Transverse colon (tissue), 4 donors: ENCODE measurements around the gene CLEC4E. TPM values are rescaled to one million over a fixed set of nuclear protein-coding genes. Genes with fewer than 3 reads are reported as not detected.

Experiments used
- DNase-seq: peaks from one replicate; pipeline ENCODE4 v3.0.0-alpha.2; 2019
- H3K27ac ChIP-seq, 4 donors: fragments of 200-600 bp; sonication (generic); 2 replicates each; pipeline ENCODE4 v1.5.1; 2016 to 2018; ENCODE audit warnings: inconsistent platforms in 4 of 4
- H3K27me3 ChIP-seq: fragments of 200-600 bp; sonication (generic); 2 replicates; pipeline ENCODE4 v1.5.1; 2017; ENCODE audit warnings: inconsistent platforms
- H3K36me3 ChIP-seq, 4 donors: fragments of 200-600 bp; sonication (generic); 2 replicates each; pipeline ENCODE4 v1.5.1; 2017 to 2019; ENCODE audit warnings: inconsistent platforms in 4 of 4
- H3K4me1 ChIP-seq, 4 donors: fragments of 200-600 bp; sonication (generic); 2 replicates each; pipeline ENCODE4 v1.5.1; 2017 to 2020; ENCODE audit warnings: inconsistent platforms in 4 of 4
- H3K4me3 ChIP-seq, 4 donors: fragments of 200-600 bp; sonication (generic); 1 replicate in 1 of 4; 2 replicates in 3 of 4; pipeline versions ENCODE4 v1.5.1 to v1.6.1; 2017 to 2019; ENCODE audit warnings: inconsistent platforms in 4 of 4
- H3K9me3 ChIP-seq, 2 donors: fragments of 200-600 bp; sonication (generic); 2 replicates each; pipeline ENCODE4 v1.5.1; 2017 to 2019; ENCODE audit warnings: inconsistent platforms in 2 of 2
- CTCF ChIP-seq, 5 experiments: fragments of 200-600 bp in 3 of 5; fragments of 450-650 bp in 2 of 5; sonication (generic) in 3 of 5; IDR thresholded peaks; 1 replicate in 2 of 5; 2 replicates in 3 of 5; pipeline ENCODE4 v1.5.1; 2016 to 2017; ENCODE audit warnings: antibody characterized with exemption in 5 of 5, inconsistent platforms in 3 of 5, mild to moderate bottlenecking in 2 of 5, moderate library complexity in 1 of 5
- EP300 ChIP-seq: sonication (generic); formaldehyde crosslinking; IDR thresholded peaks from one replicate; pipeline ENCODE4 v1.6.1; 2017; ENCODE audit warnings: antibody characterized with exemption, low read depth
- POLR2A ChIP-seq: fragments of 450-650 bp; IDR thresholded peaks from one replicate; pipeline ENCODE4 v1.6.1; 2016; ENCODE audit warnings: antibody characterized with exemption, mild to moderate bottlenecking, moderate library complexity
- POLR2AphosphoS5 ChIP-seq, 3 donors: sonication (generic); formaldehyde crosslinking; IDR thresholded peaks; one replicate each; pipeline ENCODE4 v1.6.1; 2016; ENCODE audit warnings: antibody characterized with exemption in 3 of 3
- WGBS, 2 donors: methylation state at CpG; one replicate each; pipeline ENCODE4 v1.1.5; 2018; ENCODE audit warnings: low coverage in 1 of 2; 5-methylcytosine and 5-hydroxymethylcytosine counted together
- in situ Hi-C, 4 donors: fragments of 200-750 bp; cut with MboI; loops; one replicate each; pipeline versions ENCODE4 v1.15.0 to v1.15.1; 2017; ENCODE audit warnings: low sequenced_read_pairs in 3 of 4, low pct_ligation_motif_present in 1 of 4, low pct_unique_long_range_greater_than_20kb in 1 of 4
- intact Hi-C: fragments of 100-400 bp; cut with DNase I; formaldehyde crosslinking; loops from one replicate; pipeline ENCODE4 v1.15.1; 2023; ENCODE audit warnings: low total_unique reads
- total RNA-seq, 4 donors: library from RNA; depleted of rRNA; stranded (reverse); fragments of >200 nt; gene quantifications; one replicate each; pipeline ENCODE4 v1.1.0, GENCODE V29; 2016

Gene CLEC4E
- total RNA-seq, 4 donors from 2014 or later, result 0.96 to 5.4 TPM; not detected in 2

GRCh38 chr12:8508910-8509841 is 31.5 kb downstream of the CLEC4E start:
- no peaks in the 10 kb centered on the region for H3K4me1 ChIP-seq
- DNase-seq, result no peak
- TF ChIP-seq EP300, result no peak
- TF ChIP-seq CTCF (IDR thresholded peaks at IDR 0.05), result no peak
- TF ChIP-seq POLR2AphosphoS5 (IDR thresholded peaks at IDR 0.05), result no peak
- TF ChIP-seq POLR2A, result no peak
- H3K36me3 ChIP-seq, result no peaks in the 10 kb centered on the region
- no peak overlapping the region for H3K27ac ChIP-seq
- WGBS, 2 donors, result 13 to 60% methylated on average over 3 to 12 of the region's 12 CpGs
- intact Hi-C loops, result no loop called here
- no peaks in the 10 kb centered on the region for H3K9me3 ChIP-seq
- peaks cover 6% of the 10 kb centered on the region for H3K27me3 ChIP-seq
- H3K4me3 ChIP-seq, result no peak overlapping the region
- in situ Hi-C loops, result no loop called here

- Histone ChIP-seq H3K9me3 (no peaks in the 10 kb centered on the region), H3K27ac (no peak overlapping the region), H3K4me3 (no peak overlapping the region), H3K36me3 (no peaks in the 10 kb centered on the region), H3K4me1 (no peaks in the 10 kb centered on the region), H3K27me3 (no peaks in the 10 kb centered on the region)
- no peak for DNase-seq
- in situ Hi-C loops (no loop called here), intact Hi-C loops (no loop called here)
- TF ChIP-seq POLR2A (no peak), POLR2AphosphoS5 (IDR thresholded peaks at IDR 0.05) (no peak), EP300 (no peak), CTCF (IDR thresholded peaks at IDR 0.05) (no peak)
- 69% methylated on average over 3 of the region's 3 CpGs; no CpG with 5 or more reads in 1 of the 2 donors for WGBS, 2 donors
Observed at GRCh38 chr12:8508223-8508622, 32.5 kb downstream of the CLEC4E start.

- Histone ChIP-seq H3K36me3 (no peaks in the 10 kb centered on the region), H3K27me3 (no peaks in the 10 kb centered on the region), H3K9me3 (no peaks in the 10 kb centered on the region), H3K4me1 (no peaks in the 10 kb centered on the region), H3K27ac (no peak overlapping the region), H3K4me3 (no peak overlapping the region)
- TF ChIP-seq POLR2A (no peak), POLR2AphosphoS5 (IDR thresholded peaks at IDR 0.05) (no peak), EP300 (no peak), CTCF (IDR thresholded peaks at IDR 0.05) (no peak)
- no peak for DNase-seq
- intact Hi-C loops (no loop called here), in situ Hi-C loops (no loop called here)
- 82 to 87% methylated on average over 3 of the region's 3 CpGs for WGBS, 2 donors
Observed at GRCh38 chr12:8507596-8507995, 33.1 kb downstream of the CLEC4E start.

- in situ Hi-C loops (no loop called here), intact Hi-C loops (no loop called here)
- Histone ChIP-seq H3K36me3 (no peaks in the 10 kb centered on the region), H3K27ac (no peak overlapping the region), H3K27me3 (no peaks in the 10 kb centered on the region), H3K9me3 (no peaks in the 10 kb centered on the region), H3K4me3 (no peak overlapping the region), H3K4me1 (no peaks in the 10 kb centered on the region)
- no peak for DNase-seq
- WGBS, 2 donors, result 70 to 85% methylated on average over 1 of the region's 1 CpG
- no peak for TF ChIP-seq POLR2A
- TF ChIP-seq EP300, result no peak
- no peak for TF ChIP-seq POLR2AphosphoS5 (IDR thresholded peaks at IDR 0.05)
- TF ChIP-seq CTCF (IDR thresholded peaks at IDR 0.05), result no peak
Observed at GRCh38 chr12:8504351-8504750, 36.4 kb downstream of the CLEC4E start.
